Keratinocyte (primary cell): ENCODE results near the gene LOC128125822.
A peak's percentile ranks its signal among the peaks of the same experiment; 100 is the strongest.

Experiments
- DNase-seq: peaks from one replicate; pipeline ENCODE4 v3.0.0-alpha.2; 2011; ENCODE audit warnings: low read depth, missing footprints, low spot score
- FAIRE-seq: peaks from 2 replicates; lab custom pipeline; 2011; peaks lifted over from hg19 to GRCh38; lab: Jason Lieb, UNC
- H2AFZ ChIP-seq: 2 replicates; pipeline ENCODE4 v1.6.0; 2012; ENCODE audit warnings: low read length, control low read depth, inconsistent platforms; ENCODE audit not compliant: control insufficient read depth
- H3K27ac ChIP-seq: 2 replicates; pipeline ENCODE4 v1.5.1; 2011; ENCODE audit warnings: low read length; ENCODE audit not compliant: control insufficient read depth, insufficient read depth
- H3K27me3 ChIP-seq: 3 replicates; pipeline ENCODE4 v1.6.0; 2011; ENCODE audit warnings: low read length; ENCODE audit not compliant: control insufficient read depth, insufficient read depth; ENCODE audit errors: extremely low read depth
- H3K36me3 ChIP-seq, 2 experiments: 2 replicates in 1 of 2; 3 replicates in 1 of 2; pipeline ENCODE4 v1.5.1; 2011; ENCODE audit warnings: low read length in 2 of 2, mild to moderate bottlenecking in 1 of 2; ENCODE audit not compliant: control insufficient read depth in 2 of 2, insufficient read depth in 2 of 2; ENCODE audit errors: extremely low read depth in 1 of 2
- H3K4me1 ChIP-seq: 3 replicates; pipeline ENCODE4 v1.5.1; 2011; ENCODE audit warnings: low read length; ENCODE audit not compliant: control insufficient read depth, insufficient read depth; ENCODE audit errors: extremely low read depth
- H3K4me2 ChIP-seq: 3 replicates; pipeline ENCODE4 v1.6.0; 2011; ENCODE audit warnings: low read depth, low read length; ENCODE audit not compliant: control insufficient read depth, insufficient read depth; ENCODE audit errors: extremely low read depth
- H3K4me3 ChIP-seq, 3 experiments: fragments of 200-600 bp in 1 of 3; sonication (generic) in 1 of 3; 2 replicates in 2 of 3; 3 replicates in 1 of 3; pipeline ENCODE4 v1.5.1; 2011 to 2016; ENCODE audit warnings: low read length in 3 of 3, mild to moderate bottlenecking in 3 of 3, control low read depth in 2 of 3, inconsistent platforms in 1 of 3, low read depth in 1 of 3, mixed read lengths in 1 of 3, mixed run types in 1 of 3, moderate library complexity in 1 of 3; ENCODE audit not compliant: control insufficient read depth in 2 of 3, insufficient read depth in 2 of 3; ENCODE audit errors: extremely low read depth in 1 of 3
- H3K79me2 ChIP-seq: 2 replicates; pipeline ENCODE4 v1.6.0; 2012; ENCODE audit warnings: low read length; ENCODE audit not compliant: control insufficient read depth, insufficient read depth
- H3K9ac ChIP-seq: 3 replicates; pipeline ENCODE4 v1.6.0; 2011; ENCODE audit warnings: low read length; ENCODE audit not compliant: control insufficient read depth, insufficient read depth; ENCODE audit errors: extremely low read depth
- H3K9me1 ChIP-seq: 3 replicates; pipeline ENCODE4 v1.6.0; 2011; ENCODE audit warnings: low read length; ENCODE audit not compliant: control insufficient read depth, insufficient read depth; ENCODE audit errors: extremely low read depth
- H3K9me3 ChIP-seq: 2 replicates; pipeline ENCODE4 v1.5.1; 2012; ENCODE audit warnings: low read depth, low read length; ENCODE audit not compliant: control insufficient read depth
- H4K20me1 ChIP-seq: 3 replicates; pipeline ENCODE4 v1.6.0; 2011; ENCODE audit warnings: low read length; ENCODE audit not compliant: control insufficient read depth, insufficient read depth; ENCODE audit errors: extremely low read depth
- CTCF ChIP-seq, 3 experiments: IDR thresholded peaks in 1 of 3; conservative IDR thresholded peaks in 1 of 3; optimal IDR thresholded peaks in 1 of 3; 2 replicates in 2 of 3; 3 replicates in 1 of 3; pipeline versions ENCODE3 to v1.5.1; 2011; ENCODE audit warnings: low read length in 3 of 3, mild to moderate bottlenecking in 3 of 3, moderate library complexity in 2 of 3, control low read depth in 1 of 3, inconsistent platforms in 1 of 3; ENCODE audit not compliant: insufficient read depth in 2 of 3; ENCODE audit errors: extremely low read depth in 1 of 3
- EZH2 ChIP-seq: IDR thresholded peaks from one replicate; pipeline ENCODE4 v1.6.1; 2012; ENCODE audit warnings: inconsistent platforms, mild to moderate bottlenecking, low read length, moderate library complexity
- dilution Hi-C: fragments of 300-500 bp; cut with MboI; formaldehyde crosslinking; loops from one replicate; pipeline ENCODE4 v1.7.0; 2020; ENCODE audit warnings: low sequenced_read_pairs; ENCODE audit not compliant: extremely low pct_ligation_motif_present

LOC128125822 gene

DNA sequence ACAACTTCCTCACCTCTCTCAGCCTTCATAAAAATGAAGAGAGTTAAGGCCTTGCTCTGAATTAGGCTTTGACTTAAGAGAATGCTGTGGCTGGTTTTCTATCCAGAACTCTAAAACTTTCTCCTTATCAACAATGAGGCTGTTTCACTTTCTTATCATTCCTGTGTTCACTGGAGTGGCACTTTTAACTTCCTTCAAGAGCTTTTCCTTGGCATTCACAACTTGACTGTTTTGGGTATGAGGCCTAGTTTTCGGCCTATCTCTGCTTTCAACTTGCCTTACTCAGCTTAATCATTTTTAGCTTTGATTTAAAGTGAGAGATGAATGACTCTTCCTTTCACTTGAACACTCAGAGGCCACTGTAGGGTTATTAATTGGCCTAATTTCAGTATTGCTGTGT is 4.3 kb upstream of the LOC128125822 start:
- no peaks in the 10 kb centered on the region for H3K9me1 ChIP-seq
- no peaks in the 10 kb centered on the region for H3K9me3 ChIP-seq
- no peak overlapping the region for H2AFZ ChIP-seq
- no peaks in the 10 kb centered on the region for H3K36me3 ChIP-seq
- no peaks in the 10 kb centered on the region for H3K27me3 ChIP-seq
- H3K27ac ChIP-seq = no peak overlapping the region
- peaks cover 27% of the 10 kb centered on the region for H3K4me1 ChIP-seq
- TF ChIP-seq EZH2 = no peak
- no peak for TF ChIP-seq CTCF (optimal IDR thresholded peaks at IDR 0.05 in 1 of 3, IDR thresholded peaks at IDR 0.05 in 1 of 3, conservative IDR thresholded peaks at IDR 0.05 in 1 of 3; ENCODE audit: extremely low read depth in 1 of 3, insufficient read depth in 2 of 3, low read length in 3 of 3)
- no peak overlapping the region for H3K9ac ChIP-seq
- no peak overlapping the region for H3K4me3 ChIP-seq
- no peak overlapping the region for H3K4me2 ChIP-seq
- FAIRE-seq (no peak), DNase-seq (no peak)
- dilution Hi-C loops = no loop called here
- no peaks in the 10 kb centered on the region for H4K20me1 ChIP-seq
- H3K79me2 ChIP-seq = peaks cover 6% of the 10 kb centered on the region

DNA sequence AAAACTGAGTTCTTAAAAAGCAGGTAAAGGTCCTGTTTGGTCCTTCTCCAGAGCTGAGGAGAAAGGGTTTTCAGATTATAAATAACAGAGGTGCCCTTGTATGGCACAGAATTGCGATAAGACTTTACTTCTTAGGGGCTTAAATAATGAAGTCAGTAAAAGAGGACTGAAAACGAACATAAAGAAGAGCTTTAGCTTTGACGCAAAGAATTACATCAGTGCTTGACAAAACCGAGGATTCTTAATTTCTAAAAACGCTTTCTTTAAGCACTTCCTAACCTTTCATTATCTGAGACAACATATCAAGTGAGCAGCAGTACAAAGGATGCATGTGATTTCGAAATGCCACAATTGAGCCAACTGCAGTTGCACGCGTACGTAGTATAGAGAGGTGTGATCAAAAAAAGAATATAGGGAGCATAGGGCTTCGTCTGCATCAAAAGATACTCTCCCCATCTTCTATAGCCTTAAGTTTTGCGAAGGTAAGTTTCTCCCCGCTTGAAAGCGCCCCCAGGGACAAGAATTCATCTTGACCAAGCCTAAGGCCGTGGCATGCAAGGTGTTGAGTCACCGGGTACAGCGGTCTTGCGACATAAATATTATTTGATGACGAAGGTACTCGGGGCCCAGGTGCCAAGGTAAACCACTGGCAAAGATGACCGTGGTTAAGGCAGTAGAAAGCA is 778 bp upstream of the LOC128125822 start:
- FAIRE-seq = no peak
- dilution Hi-C loops = no loop called here

More for the DNA sequence above, 778 bp upstream of the LOC128125822 start:
- Histone ChIP-seq H3K4me2 (peak overlapping the region; percentile 93), H3K9ac (peak overlapping the region; percentile 96), H3K27me3 (no peaks in the 10 kb centered on the region), H2AFZ (peak overlapping the region; percentile 88), H3K27ac (peak overlapping the region; percentile 100), H3K9me3 (no peaks in the 10 kb centered on the region), H3K36me3 (peaks cover 0 to 12% of the 10 kb centered on the region in 2 experiments), H3K4me3 (peak overlapping the region; percentile 70 to 93 (median 85)), H3K79me2 (peaks cover 40% of the 10 kb centered on the region), H3K9me1 (no peaks in the 10 kb centered on the region), H3K4me1 (peaks cover 17% of the 10 kb centered on the region), H4K20me1 (peaks cover 5% of the 10 kb centered on the region)
- TF ChIP-seq EZH2 = no peak
- TF ChIP-seq CTCF (optimal IDR thresholded peaks at IDR 0.05 in 1 of 3, IDR thresholded peaks at IDR 0.05 in 1 of 3, conservative IDR thresholded peaks at IDR 0.05 in 1 of 3; ENCODE audit: extremely low read depth in 1 of 3, insufficient read depth in 2 of 3, low read length in 3 of 3) = peak in 1 of 3 experiments; percentile 14
- no peak for DNase-seq
